ENCODE data around the gene LETM1. TPM values are rescaled to one million over a fixed set of nuclear protein-coding genes. Genes with fewer than 3 reads are reported as not detected.

LETM1 gene
- total and polyA plus RNA-seq, 4 donors = 12.2 to 46.9 (median 24.1) TPM

DNA sequence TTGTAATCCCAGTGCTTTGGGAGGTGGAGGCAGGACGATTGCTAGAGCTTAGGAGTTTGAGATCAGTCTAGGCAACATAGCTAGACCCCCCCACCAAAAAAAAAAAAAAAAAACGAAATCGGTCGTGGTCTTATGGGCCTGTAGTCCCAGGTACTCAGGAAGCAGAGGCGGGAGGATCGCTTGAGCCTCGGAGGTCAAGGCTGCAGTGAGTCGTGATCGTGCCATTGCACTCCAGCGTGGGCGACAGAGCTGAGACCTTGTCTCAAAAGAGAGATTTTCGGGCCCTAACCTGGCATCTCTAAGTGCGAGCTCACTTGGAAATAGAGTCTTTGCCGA is 7.0 kb upstream of the LETM1 start:
- DNase-seq (ENCODE audit: low spot score) = no peak
- WGBS = 64% methylated on average over 14 of the region's 14 CpGs
- Histone ChIP-seq H3K4me1 (ENCODE audit: control insufficient read depth in 4 of 4, insufficient read depth in 4 of 4, low read length in 3 of 4) (peaks cover 0 to 5% (median 2%) of the 10 kb centered on the region in 4 donors), H3K4me3 (ENCODE audit: low read depth in 1 of 3, low read length in 3 of 3) (no peak overlapping the region), H3K9me3 (ENCODE audit: control insufficient read depth in 4 of 4, low read length in 3 of 4) (no peaks in the 10 kb centered on the region), H3K27me3 (ENCODE audit: control insufficient read depth in 4 of 4, insufficient read depth in 4 of 4, low read length in 3 of 4) (no peaks in the 10 kb centered on the region), H3K27ac (ENCODE audit: low read depth in 1 of 2, low read length in 2 of 2) (no peak overlapping the region), H3K36me3 (ENCODE audit: control insufficient read depth in 4 of 4, insufficient read depth in 3 of 4, low read depth in 1 of 4, low read length in 3 of 4) (no peaks in the 10 kb centered on the region), H3K9ac (ENCODE audit: low read depth in 1 of 2, low read length in 2 of 2) (no peak overlapping the region)
- TF ChIP-seq GABPA (IDR thresholded peaks at IDR 0.05 in 1 of 2, conservative IDR thresholded peaks at IDR 0.05 in 1 of 2) (no peak), HNF4A (conservative IDR thresholded peaks at IDR 0.05) (no peak), NR2F2 (IDR thresholded peaks at IDR 0.05) (no peak)
- TF ChIP-seq, protein P1, sequence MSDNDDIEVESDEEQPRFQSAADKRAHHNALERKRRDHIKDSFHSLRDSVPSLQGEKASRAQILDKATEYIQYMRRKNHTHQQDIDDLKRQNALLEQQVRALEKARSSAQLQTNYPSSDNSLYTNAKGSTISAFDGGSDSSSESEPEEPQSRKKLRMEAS (IDR thresholded peaks at IDR 0.05) = no peak
- TF ChIP-seq, protein P2, sequence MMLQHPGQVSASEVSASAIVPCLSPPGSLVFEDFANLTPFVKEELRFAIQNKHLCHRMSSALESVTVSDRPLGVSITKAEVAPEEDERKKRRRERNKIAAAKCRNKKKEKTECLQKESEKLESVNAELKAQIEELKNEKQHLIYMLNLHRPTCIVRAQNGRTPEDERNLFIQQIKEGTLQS (IDR thresholded peaks at IDR 0.05) = no peak

DNA sequence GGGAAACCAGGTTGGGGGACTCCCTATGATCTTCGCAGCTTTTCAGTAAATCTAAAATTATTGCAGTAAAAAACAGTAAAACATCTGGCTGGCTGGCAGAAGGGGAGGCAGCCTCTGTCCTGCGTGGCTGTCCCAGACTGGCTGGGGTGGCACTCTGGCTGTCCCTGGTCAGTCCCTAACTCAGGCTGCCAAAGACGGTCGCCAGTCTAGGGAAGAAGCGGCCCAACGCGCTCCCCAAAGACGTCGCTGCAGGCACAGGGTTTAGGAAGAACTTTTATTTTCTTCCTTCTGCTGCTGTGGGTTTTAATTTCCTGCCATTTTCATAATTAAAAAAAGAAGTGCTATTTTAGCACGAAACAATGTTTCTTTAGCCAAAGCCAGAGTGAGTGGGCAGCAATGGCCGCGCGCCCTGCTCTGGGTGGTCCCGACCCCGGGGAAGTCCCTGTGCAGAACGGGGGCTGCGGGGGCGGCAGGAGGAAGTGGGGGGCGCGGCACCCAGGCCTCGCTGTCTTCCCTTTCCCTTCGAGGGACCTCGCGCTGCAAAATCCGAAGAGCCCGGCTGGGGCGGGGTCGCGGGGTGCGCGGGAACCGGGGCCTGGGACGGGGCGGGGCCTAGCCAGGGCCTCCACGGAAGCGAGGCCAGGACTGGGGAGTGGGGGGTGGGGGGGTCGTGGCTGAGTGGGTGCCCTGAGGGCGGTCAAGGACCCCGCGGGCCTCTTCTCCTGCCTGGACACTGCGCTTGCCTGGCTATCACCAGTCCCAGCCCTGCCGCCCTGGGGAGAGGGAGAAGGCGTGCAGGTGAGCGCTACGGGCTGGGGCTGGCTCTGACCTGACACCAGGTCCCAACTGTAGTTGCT is 6.3 kb upstream of the LETM1 start:
- H3K9ac ChIP-seq (ENCODE audit: low read depth in 1 of 2, low read length in 2 of 2) = no peak overlapping the region

More for the DNA sequence above, 6.3 kb upstream of the LETM1 start:
- Histone ChIP-seq H3K9me3 (ENCODE audit: control insufficient read depth in 4 of 4, low read length in 3 of 4) (no peaks in the 10 kb centered on the region), H3K27ac (ENCODE audit: low read depth in 1 of 2, low read length in 2 of 2) (no peak overlapping the region), H3K4me1 (ENCODE audit: control insufficient read depth in 4 of 4, insufficient read depth in 4 of 4, low read length in 3 of 4) (peaks cover 0 to 7% (median 4%) of the 10 kb centered on the region in 4 donors), H3K36me3 (ENCODE audit: control insufficient read depth in 4 of 4, insufficient read depth in 3 of 4, low read depth in 1 of 4, low read length in 3 of 4) (no peaks in the 10 kb centered on the region), H3K4me3 (ENCODE audit: low read depth in 1 of 3, low read length in 3 of 3) (no peak overlapping the region), H3K27me3 (ENCODE audit: control insufficient read depth in 4 of 4, insufficient read depth in 4 of 4, low read length in 3 of 4) (no peaks in the 10 kb centered on the region)
- 35% methylated on average over 45 of the region's 45 CpGs for WGBS
- TF ChIP-seq TAF1 (conservative IDR thresholded peaks at IDR 0.05) (no peak), YY1 (IDR thresholded peaks at IDR 0.05) (no peak), NR2F2 (IDR thresholded peaks at IDR 0.05) (no peak), GABPA (IDR thresholded peaks at IDR 0.05 in 1 of 2, conservative IDR thresholded peaks at IDR 0.05 in 1 of 2) (no peak), RXRA (IDR thresholded peaks at IDR 0.05) (no peak), HNF4A (conservative IDR thresholded peaks at IDR 0.05) (no peak)
- TF ChIP-seq, protein P2 (IDR thresholded peaks at IDR 0.05) = no peak
- TF ChIP-seq, protein P3, sequence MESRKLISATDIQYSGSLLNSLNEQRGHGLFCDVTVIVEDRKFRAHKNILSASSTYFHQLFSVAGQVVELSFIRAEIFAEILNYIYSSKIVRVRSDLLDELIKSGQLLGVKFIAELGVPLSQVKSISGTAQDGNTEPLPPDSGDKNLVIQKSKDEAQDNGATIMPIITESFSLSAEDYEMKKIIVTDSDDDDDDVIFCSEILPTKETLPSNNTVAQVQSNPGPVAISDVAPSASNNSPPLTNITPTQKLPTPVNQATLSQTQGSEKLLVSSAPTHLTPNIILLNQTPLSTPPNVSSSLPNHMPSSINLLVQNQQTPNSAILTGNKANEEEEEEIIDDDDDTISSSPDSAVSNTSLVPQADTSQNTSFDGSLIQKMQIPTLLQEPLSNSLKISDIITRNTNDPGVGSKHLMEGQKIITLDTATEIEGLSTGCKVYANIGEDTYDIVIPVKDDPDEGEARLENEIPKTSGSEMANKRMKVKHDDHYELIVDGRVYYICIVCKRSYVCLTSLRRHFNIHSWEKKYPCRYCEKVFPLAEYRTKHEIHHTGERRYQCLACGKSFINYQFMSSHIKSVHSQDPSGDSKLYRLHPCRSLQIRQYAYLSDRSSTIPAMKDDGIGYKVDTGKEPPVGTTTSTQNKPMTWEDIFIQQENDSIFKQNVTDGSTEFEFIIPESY (IDR thresholded peaks at IDR 0.05) = no peak
- TF ChIP-seq, protein P4, sequence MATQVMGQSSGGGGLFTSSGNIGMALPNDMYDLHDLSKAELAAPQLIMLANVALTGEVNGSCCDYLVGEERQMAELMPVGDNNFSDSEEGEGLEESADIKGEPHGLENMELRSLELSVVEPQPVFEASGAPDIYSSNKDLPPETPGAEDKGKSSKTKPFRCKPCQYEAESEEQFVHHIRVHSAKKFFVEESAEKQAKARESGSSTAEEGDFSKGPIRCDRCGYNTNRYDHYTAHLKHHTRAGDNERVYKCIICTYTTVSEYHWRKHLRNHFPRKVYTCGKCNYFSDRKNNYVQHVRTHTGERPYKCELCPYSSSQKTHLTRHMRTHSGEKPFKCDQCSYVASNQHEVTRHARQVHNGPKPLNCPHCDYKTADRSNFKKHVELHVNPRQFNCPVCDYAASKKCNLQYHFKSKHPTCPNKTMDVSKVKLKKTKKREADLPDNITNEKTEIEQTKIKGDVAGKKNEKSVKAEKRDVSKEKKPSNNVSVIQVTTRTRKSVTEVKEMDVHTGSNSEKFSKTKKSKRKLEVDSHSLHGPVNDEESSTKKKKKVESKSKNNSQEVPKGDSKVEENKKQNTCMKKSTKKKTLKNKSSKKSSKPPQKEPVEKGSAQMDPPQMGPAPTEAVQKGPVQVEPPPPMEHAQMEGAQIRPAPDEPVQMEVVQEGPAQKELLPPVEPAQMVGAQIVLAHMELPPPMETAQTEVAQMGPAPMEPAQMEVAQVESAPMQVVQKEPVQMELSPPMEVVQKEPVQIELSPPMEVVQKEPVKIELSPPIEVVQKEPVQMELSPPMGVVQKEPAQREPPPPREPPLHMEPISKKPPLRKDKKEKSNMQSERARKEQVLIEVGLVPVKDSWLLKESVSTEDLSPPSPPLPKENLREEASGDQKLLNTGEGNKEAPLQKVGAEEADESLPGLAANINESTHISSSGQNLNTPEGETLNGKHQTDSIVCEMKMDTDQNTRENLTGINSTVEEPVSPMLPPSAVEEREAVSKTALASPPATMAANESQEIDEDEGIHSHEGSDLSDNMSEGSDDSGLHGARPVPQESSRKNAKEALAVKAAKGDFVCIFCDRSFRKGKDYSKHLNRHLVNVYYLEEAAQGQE (IDR thresholded peaks at IDR 0.05) = no peak
- DNase-seq (ENCODE audit: low spot score) = no peak

Data from liver (tissue), 9 donors.